HepG2 (cell line): ENCODE measurements around the gene ZNF207. TPM values are rescaled to one million over a fixed set of nuclear protein-coding genes. Genes with fewer than 3 reads are reported as not detected.

Experiments
- BCL6 ChIP-seq: IDR thresholded peaks from 2 replicates; pipeline ENCODE4 v1.6.1; 2016; ENCODE audit warnings: missing genetic modification reagents, missing compliant biosample characterization
- DMTF1 ChIP-seq: sonication (generic); formaldehyde crosslinking; IDR thresholded peaks from 2 replicates; pipeline ENCODE4 v1.4.0; 2020; ENCODE audit warnings: mild to moderate bottlenecking, missing genetic modification reagents
- FOXA1 ChIP-seq, 2 experiments: fragments of 450-650 bp in 1 of 2; sonication (generic) in 1 of 2; formaldehyde crosslinking in 1 of 2; IDR thresholded peaks; 2 replicates each; pipeline versions ENCODE4 v1.4.0 to v1.6.1; 2016 to 2020; ENCODE audit warnings: missing genetic modification reagents in 1 of 2
- FOXA3 ChIP-seq: IDR thresholded peaks from 2 replicates; pipeline ENCODE4 v1.6.1; 2016; ENCODE audit warnings: missing genetic modification reagents, missing compliant biosample characterization
- HNRNPK ChIP-seq: fragments of 200-400 bp; formaldehyde crosslinking; IDR thresholded peaks from 2 replicates; pipeline ENCODE4 v1.6.1; 2018; ENCODE audit warnings: low read length, low read depth, moderate library complexity, mild to moderate bottlenecking; ENCODE audit not compliant: poor library complexity, severe bottlenecking
- IKZF5 ChIP-seq: IDR thresholded peaks from 2 replicates; pipeline ENCODE4 v1.6.1; 2018; ENCODE audit warnings: missing genetic modification reagents, mild to moderate bottlenecking, missing compliant biosample characterization
- JDP2 ChIP-seq: sonication (generic); formaldehyde crosslinking; IDR thresholded peaks from 2 replicates; pipeline ENCODE4 v1.8.1; 2022; ENCODE audit warnings: missing genetic modification reagents, borderline replicate concordance
- MAF1 ChIP-seq: sonication (generic); formaldehyde crosslinking; IDR thresholded peaks from 2 replicates; pipeline ENCODE4 v1.5.0; 2020; ENCODE audit warnings: missing genetic modification reagents, borderline replicate concordance
- POLR2AphosphoS2 ChIP-seq: IDR thresholded peaks from 2 replicates; pipeline ENCODE4 v1.6.1; 2011; ENCODE audit warnings: low read depth, low read length, improper control_type of control experiment
- PPARG ChIP-seq: conservative IDR thresholded peaks from 2 replicates; pipeline ENCODE4 v1.6.1; 2016; ENCODE audit warnings: missing biosample characterization, missing genetic modification reagents
- RARA ChIP-seq: IDR thresholded peaks from 2 replicates; pipeline ENCODE4 v1.6.1; 2016; ENCODE audit warnings: missing genetic modification reagents, missing compliant biosample characterization
- RXRB ChIP-seq: IDR thresholded peaks from 2 replicates; pipeline ENCODE4 v1.6.1; 2016; ENCODE audit warnings: borderline replicate concordance, missing genetic modification reagents, missing compliant biosample characterization
- SMARCE1 ChIP-seq: fragments of 450-650 bp; IDR thresholded peaks from 2 replicates; pipeline ENCODE4 v1.6.1; 2017; ENCODE audit warnings: borderline replicate concordance
- TERF1 ChIP-seq: sonication (generic); formaldehyde crosslinking; IDR thresholded peaks from 2 replicates; pipeline ENCODE4 v1.8.0; 2022; ENCODE audit warnings: mild to moderate bottlenecking, missing genetic modification reagents, moderate library complexity
- TGIF2 ChIP-seq: IDR thresholded peaks from 2 replicates; pipeline ENCODE4 v1.6.1; 2016; ENCODE audit warnings: control low read depth, missing compliant biosample characterization
- ZFAT ChIP-seq: sonication (generic); formaldehyde crosslinking; conservative IDR thresholded peaks from 2 replicates; pipeline ENCODE4 v1.8.1; 2023; ENCODE audit warnings: missing genetic modification reagents, inconsistent platforms
- ZFP36L1 ChIP-seq: sonication (generic); formaldehyde crosslinking; IDR thresholded peaks from 2 replicates; pipeline ENCODE4 v1.8.0; 2022; ENCODE audit warnings: mild to moderate bottlenecking, missing genetic modification reagents, moderate library complexity
- ZHX2 ChIP-seq, 2 experiments: sonication (generic) in 1 of 2; formaldehyde crosslinking in 1 of 2; IDR thresholded peaks; 2 replicates each; pipeline versions ENCODE4 v1.6.1 to v1.9.0; 2014 to 2022; ENCODE audit warnings: antibody characterized with exemption in 1 of 2, borderline replicate concordance in 1 of 2, inconsistent platforms in 1 of 2, low read depth in 1 of 2, missing genetic modification reagents in 1 of 2
- ZNF335 ChIP-seq: sonication (generic); formaldehyde crosslinking; IDR thresholded peaks from 2 replicates; pipeline ENCODE4 v1.4.0; 2020; ENCODE audit warnings: missing genetic modification reagents
- ZNF761 ChIP-seq: sonication (generic); formaldehyde crosslinking; conservative IDR thresholded peaks from 2 replicates; pipeline ENCODE4 v1.4.0; 2020; ENCODE audit warnings: mild to moderate bottlenecking, missing genetic modification reagents
- polyA plus RNA-seq, 8 experiments: library from polyadenylated mRNA; depleted of rRNA in 3 of 8; stranded (reverse) in 7 of 8; unstranded in 1 of 8; fragments of >200 nt; fragmentation: Illumina TruSeq in 4 of 8; extraction: Trizol in 4 of 8; gene quantifications; 2 replicates each; pipeline versions ENCODE4 v1.2.1 to v1.2.3, GENCODE V29; 2011 to 2016; ENCODE audit warnings: low read depth in 4 of 8, missing spikeins in 1 of 8, mixed read lengths in 1 of 8; ENCODE audit not compliant: insufficient read depth in 1 of 8
- total RNA-seq, 5 experiments: library from RNA; depleted of rRNA; stranded (reverse); fragments of >200 nt; fragmentation: Illumina TruSeq; extraction: Trizol; gene quantifications; 2 replicates each; pipeline ENCODE4 v1.2.3, GENCODE V29; 2016; ENCODE audit warnings: low read depth in 1 of 5

ZNF207 gene
- total and polyA plus RNA-seq, 2 of the 13 experiments (the other 11 are each of a cell fraction or from before 2014, with no cell fraction given), result 150 to 164 TPM

- TF ChIP-seq ZHX2 (IDR thresholded peaks at IDR 0.05; ENCODE audit: low read depth) (no peak), ZHX2 (CRISPR knock-in tag; IDR thresholded peaks at IDR 0.05; ENCODE audit: borderline replicate concordance) (no peak), PPARG (CRISPR knock-in tag) (peak; percentile 54; the same call in 1 of the 2 replicates), ZNF335 (no peak), BCL6 (CRISPR knock-in tag) (0 out of 2 replicates have a peak, but pooled peaks have one; percentile 30), JDP2 (no peak), ZFP36L1 (CRISPR knock-in tag) (no peak), POLR2AphosphoS2 (no peak), ZFAT (no peak), DMTF1 (no peak), TGIF2 (CRISPR knock-in tag) (no peak), RXRB (peak; percentile 65; the same call in 1 of the 2 replicates), SMARCE1 (no peak), FOXA1 (IDR thresholded peaks at IDR 0.05) (no peak), FOXA1 (CRISPR knock-in tag; IDR thresholded peaks at IDR 0.05) (peak; percentile 51; the same call in 1 of the 2 replicates), HNRNPK (no peak), RARA (CRISPR knock-in tag) (peak; percentile 76), MAF1 (CRISPR knock-in tag) (no peak), TERF1 (no peak), IKZF5 (no peak), FOXA3 (peak; percentile 54), ZNF761 (no peak)
Measured at GRCh38 chr17:32317353-32317752, 32.6 kb upstream of the ZNF207 start (continued).
